ENCODE measurements around the gene ZNF148. TPM values are rescaled to one million over a fixed set of nuclear protein-coding genes. Genes with fewer than 3 reads are reported as not detected.

Gene ZNF148
- total RNA-seq, 1 donor: 40.1 TPM

GRCh38 chr3:125238759-125239158, 136.4 kb downstream of the ZNF148 start:
- no peak for DNase-seq (ENCODE audit: low read depth)
- TF ChIP-seq CTCF (IDR thresholded peaks at IDR 0.05; ENCODE audit: insufficient read depth, low read length): no peak
- no peak overlapping the region for H3K4me3 ChIP-seq (ENCODE audit: low read depth, low read length)

DNA sequence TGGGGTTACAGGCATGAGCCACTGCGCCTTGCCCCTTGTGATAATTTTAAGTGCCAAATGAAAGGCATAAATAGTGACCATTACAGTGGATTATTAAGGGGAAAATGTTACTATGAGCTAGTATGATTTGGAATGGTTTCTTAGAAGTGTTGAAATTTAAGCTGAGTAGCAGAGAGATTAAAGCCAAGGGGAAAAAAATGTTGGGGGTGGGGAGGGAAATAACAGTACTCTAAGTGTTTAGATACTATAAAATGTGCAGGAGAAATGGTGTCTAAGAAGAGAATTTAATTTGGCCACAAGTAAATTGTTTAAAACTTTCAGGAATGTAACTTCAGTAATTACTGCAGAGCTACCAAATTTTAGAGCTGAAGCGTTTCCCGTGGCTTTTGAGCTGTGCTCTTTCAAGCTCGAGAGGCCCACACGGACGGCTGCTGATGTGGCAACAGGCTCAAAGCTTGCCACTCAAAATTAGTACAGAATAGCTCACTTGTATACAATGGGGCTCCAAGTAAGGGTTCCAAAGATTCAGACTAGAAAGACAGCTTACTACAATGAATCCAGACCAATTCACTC, 138.7 kb downstream of the ZNF148 start:
- peak; percentile 55 for DNase-seq (ENCODE audit: low read depth)
- H3K4me3 ChIP-seq (ENCODE audit: low read depth, low read length): no peak overlapping the region
- no peak for TF ChIP-seq CTCF (IDR thresholded peaks at IDR 0.05; ENCODE audit: insufficient read depth, low read length)

DNA sequence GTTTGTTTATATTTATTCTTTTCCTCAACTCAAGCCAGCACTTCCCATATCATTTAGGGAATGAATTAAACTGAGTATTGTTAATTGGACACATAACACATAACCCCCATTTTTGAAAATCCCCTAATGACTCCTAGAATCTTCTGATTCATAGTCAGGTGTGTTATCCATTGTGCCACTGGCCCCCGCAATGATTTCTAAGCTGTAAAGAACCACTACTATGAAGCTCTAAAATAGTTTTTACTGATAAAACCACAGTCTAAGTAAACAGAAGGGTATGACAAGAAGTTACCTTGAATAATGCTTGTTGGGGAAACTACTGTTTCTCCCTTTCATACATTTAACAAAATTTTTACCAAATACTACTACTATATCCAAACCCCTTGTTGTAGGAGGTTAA, 140.3 kb downstream of the ZNF148 start:
- no peak overlapping the region for H3K4me3 ChIP-seq (ENCODE audit: low read depth, low read length)
- TF ChIP-seq CTCF (IDR thresholded peaks at IDR 0.05; ENCODE audit: insufficient read depth, low read length): no peak
- DNase-seq (ENCODE audit: low read depth): no peak

GRCh38 chr3:125232401-125232800, 142.7 kb downstream of the ZNF148 start:
- TF ChIP-seq CTCF (IDR thresholded peaks at IDR 0.05; ENCODE audit: insufficient read depth, low read length): no peak
- no peak overlapping the region for H3K4me3 ChIP-seq (ENCODE audit: low read depth, low read length)
- no peak for DNase-seq (ENCODE audit: low read depth)

DNA sequence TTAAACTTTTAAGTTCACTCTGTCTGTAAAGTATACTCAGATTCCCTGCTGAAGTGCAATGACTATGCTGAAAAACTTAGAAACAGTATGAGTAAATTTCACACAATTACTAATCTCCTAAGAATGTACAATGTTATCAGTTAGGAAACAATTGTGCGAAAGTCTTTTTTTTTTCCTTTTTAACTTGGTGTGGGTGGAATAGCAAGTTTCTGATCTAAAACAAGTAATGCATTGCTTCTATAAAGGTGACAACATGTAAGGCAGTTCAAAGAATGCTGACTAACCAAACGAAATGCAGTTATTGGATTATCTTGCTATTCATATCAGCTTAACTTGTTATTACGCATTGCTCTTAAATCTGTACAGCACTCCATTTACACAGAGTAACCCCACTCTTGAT, 143.2 kb downstream of the ZNF148 start:
- DNase-seq (ENCODE audit: low read depth): peak; percentile 90
- no peak for TF ChIP-seq CTCF (IDR thresholded peaks at IDR 0.05; ENCODE audit: insufficient read depth, low read length)
- no peak overlapping the region for H3K4me3 ChIP-seq (ENCODE audit: low read depth, low read length)

DNA sequence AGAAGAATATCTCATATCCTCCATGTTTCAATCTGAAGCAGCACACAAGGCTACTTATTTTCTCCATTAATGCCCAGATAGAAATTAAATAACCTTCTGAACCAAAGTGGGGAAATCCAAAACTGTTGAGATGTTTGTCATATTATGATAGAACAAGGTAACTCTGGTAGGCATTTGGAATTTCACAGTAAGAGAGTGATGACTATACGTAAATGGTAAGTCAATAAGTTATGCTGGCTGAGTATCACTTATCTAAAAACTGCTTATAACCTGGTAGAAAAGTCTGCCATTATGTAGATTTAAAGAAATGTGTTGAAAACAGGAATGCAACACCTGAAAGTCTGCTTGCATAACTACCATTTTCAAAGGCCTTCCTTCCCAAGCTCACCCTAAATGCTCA, 145.4 kb downstream of the ZNF148 start:
- DNase-seq (ENCODE audit: low read depth): no peak
- H3K4me3 ChIP-seq (ENCODE audit: low read depth, low read length): no peak overlapping the region
- TF ChIP-seq CTCF (IDR thresholded peaks at IDR 0.05; ENCODE audit: insufficient read depth, low read length): no peak

GRCh38 chr3:125229168-125229567, 146.0 kb downstream of the ZNF148 start:
- TF ChIP-seq CTCF (IDR thresholded peaks at IDR 0.05; ENCODE audit: insufficient read depth, low read length): no peak
- H3K4me3 ChIP-seq (ENCODE audit: low read depth, low read length): no peak overlapping the region
- no peak for DNase-seq (ENCODE audit: low read depth)

Measured in fibroblast of the aortic adventitia (primary cell).